ENCODE results near the gene HOOK1.

- TF ChIP-seq CTCF (IDR thresholded peaks at IDR 0.05; ENCODE audit: low read depth, low read length, poor library complexity, severe bottlenecking), result no peak
- no peak for TF ChIP-seq EZH2phosphoT487 (IDR thresholded peaks at IDR 0.05; ENCODE audit: borderline replicate concordance, low read length)
These were observed 25.9 kb upstream of the HOOK1 start for GRCh38 chr1:59788825-59789224.
